GM19099 (cell line): ENCODE data around the gene DND1.

Source experiments
- POLR2A ChIP-seq: IDR thresholded peaks from 3 replicates; pipeline ENCODE4 v1.6.1; 2011; ENCODE audit warnings: low read depth; ENCODE audit not compliant: insufficient read length; ENCODE audit errors: extremely low read depth

The DND1 gene

DNA sequence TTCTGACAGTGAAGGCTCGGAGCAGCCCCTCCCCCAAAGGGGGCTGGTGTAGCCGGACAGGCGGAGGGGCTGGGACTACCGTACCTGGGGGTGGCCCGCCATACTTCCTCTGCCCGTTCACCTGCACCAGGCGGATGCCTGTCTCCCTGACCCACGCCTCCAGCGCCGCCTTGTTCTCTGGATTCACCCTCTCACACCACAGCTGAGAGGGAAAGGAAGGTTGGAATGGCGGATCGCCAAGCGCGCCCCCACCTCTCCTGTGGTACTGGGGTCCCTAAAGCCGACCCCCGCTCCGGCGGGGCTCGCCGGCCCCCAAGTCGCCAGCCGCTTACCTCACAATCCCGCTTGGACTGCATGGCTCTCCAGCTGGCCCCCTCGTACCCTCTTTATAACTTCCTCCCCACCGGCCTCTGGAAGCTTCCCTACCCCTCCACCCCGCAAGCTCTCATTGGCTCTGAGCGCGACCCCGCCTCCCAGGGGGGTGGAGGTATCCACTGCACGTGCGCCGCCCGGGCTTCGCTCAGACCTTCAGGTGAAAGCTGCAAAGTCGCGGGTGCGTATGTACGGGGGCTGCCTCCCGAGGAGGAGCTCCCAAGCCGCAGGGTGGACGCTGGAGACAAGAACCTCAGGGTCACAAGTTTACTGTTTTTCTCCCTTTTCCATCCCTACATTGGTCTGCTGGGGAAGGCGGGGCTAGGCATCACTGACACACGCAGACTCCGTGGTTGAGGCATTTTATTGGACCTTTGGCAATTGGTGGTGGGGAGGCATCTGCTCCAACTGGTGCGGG is at the start of gene DND1:
TSS of gene DND1 (minus strand) at position 390 of the 790 bp plus-strand sequence. CDS start at position 356, 34 bp downstream.
- TF ChIP-seq POLR2A: no peak

- no peak for TF ChIP-seq POLR2A
Observed at GRCh38 chr5:140718266-140718592, 44.9 kb upstream of the DND1 start.

GRCh38 chr5:140713562-140714094 is 40.3 kb upstream of the DND1 start:
- TF ChIP-seq POLR2A: no peak

DNA sequence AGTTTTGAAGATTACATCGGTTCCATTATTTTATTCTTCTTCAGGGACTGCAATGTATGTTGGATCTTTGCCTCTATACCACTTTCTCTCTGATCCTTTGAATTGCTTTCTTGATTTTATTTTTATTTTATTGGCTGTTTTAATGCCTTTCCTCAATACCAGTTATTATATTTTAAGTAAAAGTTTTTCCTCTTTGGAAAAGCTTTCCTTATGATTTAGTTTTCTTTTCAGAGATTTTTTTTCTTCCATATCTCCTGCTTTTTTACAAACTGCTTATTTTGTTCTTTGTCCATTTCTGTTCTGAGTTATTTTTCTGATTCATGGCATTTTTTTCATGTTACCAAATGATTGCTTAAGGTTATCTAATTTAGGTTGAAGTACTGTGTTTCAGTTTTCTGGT is 38.4 kb upstream of the DND1 start:
- TF ChIP-seq POLR2A: no peak

- TF ChIP-seq POLR2A: no peak
Observed at GRCh38 chr5:140710899-140711552, 37.6 kb upstream of the DND1 start.

DNA sequence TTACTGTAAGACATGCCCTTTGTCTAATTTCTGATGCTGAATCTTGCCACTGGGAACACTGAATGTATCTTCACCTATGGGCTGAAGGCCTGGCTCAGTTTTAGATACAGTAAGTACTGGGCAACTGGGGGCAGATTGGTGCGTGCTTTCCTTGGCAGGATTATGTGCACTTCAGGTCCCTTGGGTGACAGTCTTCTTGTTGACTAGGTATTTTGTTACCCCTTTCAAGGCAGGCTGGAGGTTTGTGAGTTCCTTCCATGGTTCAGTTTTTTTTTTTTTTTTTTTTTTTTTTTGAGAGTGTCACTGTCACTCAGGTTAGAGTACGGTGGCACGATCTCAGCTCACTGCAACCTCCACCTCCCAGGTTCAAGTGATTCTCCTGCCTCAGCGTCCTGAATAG is 34.4 kb upstream of the DND1 start:
- TF ChIP-seq POLR2A: no peak

- TF ChIP-seq POLR2A: peak; percentile 82
Observed at GRCh38 chr5:140700177-140701144, 27.1 kb upstream of the DND1 start, which contains the start of gene ZMAT2. Gene ZMAT2 (plus strand): TSS chr5:140700447. CDS start chr5:140700461, 14 bp downstream.

DNA sequence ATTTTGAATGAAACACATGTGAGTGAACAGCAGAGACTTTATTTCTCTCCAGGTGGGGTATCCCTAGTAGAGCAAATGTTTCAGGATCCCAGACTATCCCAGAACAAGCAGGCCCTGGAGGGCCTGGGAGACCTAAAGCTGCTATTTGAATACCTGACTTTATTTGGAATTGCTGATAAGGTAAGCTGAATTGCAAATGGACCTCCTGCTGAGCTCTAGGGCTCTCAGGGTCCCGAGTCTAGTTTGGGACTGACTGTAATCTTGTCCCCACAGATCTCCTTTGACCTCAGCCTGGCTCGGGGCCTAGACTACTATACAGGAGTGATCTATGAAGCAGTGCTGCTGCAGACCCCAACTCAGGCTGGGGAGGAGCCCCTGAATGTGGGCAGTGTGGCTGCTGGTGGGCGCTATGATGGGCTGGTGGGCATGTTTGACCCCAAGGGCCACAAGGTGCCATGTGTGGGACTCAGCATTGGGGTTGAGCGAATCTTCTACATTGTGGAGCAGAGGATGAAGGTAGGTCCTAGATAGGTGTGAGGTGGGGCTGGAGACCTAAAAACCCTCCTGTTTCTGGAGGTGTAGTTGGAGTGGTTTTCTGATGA is 23.6 kb upstream of the DND1 start:
- TF ChIP-seq POLR2A: no peak

GRCh38 chr5:140694276-140694675 is 20.9 kb upstream of the DND1 start:
- TF ChIP-seq POLR2A: no peak

DNA sequence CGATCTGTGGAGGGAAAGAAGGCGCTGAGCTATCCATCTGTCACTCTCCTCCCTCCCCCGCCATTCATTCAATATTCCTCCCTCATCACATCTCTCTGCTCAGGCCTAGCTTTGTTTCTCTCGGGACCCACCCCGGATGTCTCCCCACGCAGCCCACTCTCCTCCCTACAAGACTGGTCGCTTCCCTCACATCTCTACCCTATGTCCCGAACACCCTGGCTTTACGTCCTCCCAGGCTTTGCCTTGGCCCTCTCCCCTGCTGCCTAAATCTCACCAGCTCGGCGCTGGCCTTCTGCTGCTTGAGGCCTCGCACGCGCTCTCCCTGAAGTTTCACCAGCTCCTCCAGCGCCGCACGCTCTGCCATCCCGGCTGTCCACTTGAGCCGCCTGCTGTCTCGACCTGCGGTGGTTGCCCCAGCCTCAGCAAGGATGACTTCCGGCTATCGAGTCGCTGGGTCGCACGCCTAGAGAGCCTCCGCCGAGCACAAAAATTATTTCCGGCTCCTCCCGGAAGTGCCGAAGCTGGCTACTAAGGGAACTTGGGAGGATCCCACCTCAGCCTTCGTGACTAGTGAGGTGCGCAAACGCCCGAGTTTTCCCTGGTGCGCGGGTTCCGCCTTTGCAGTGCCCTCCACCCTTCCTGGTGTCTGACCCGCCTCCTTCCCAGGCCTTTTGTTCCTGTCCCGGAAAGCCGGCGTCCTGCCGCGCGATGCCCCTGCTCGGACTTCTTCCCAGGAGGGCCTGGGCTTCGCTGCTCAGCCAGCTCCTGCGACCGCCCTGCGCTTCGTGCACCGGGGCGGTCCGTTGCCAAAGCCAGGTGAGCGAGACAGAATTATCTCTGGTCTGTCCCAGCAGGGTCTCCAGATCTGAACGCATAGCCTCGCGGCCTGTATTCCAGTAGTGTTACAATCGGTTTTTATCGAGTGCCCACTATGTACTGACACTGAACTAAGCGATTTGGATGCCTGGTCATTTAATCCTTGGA is 17.9 kb upstream of the DND1 start, which contains the start of the genes HARS1 and HARS2:
TSS of gene HARS1 (minus strand) at position 430 of the 984 bp plus-strand sequence. CDS start at position 364, 66 bp downstream.
TSS of gene HARS2 (plus strand) at position 515 of the 984 bp plus-strand sequence. CDS start at position 709, 194 bp downstream.
- TF ChIP-seq POLR2A: peak; percentile 97

- no peak for TF ChIP-seq POLR2A
Observed at GRCh38 chr5:140690376-140690932, 17.1 kb upstream of the DND1 start.

- TF ChIP-seq POLR2A: no peak
Observed at GRCh38 chr5:140678993-140679392, 5.6 kb upstream of the DND1 start.

DNA sequence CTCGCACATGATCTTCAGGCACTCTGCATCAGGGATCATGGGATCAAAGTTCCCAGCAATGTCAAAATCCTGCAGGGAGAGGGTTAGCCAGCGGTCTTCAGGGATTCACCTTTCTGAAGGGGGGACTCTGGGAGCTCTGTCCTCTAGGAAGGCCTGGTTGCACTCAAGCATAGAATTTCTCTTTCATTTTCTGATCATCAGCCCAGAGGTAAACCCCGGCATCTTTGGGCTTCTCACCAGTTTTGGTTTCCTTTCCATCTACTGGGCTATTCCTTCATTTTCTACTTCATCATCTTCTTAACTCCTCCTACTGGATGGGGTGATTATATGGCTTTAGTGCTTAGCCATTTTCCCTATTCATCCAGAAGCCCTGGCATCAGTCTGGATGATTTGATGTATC is 4.6 kb upstream of the DND1 start:
- TF ChIP-seq POLR2A: no peak
